H1 (cell line): Measurements from ENCODE around the gene OASL. TPM values are rescaled to one million over a fixed set of nuclear protein-coding genes. Genes with fewer than 3 reads are reported as not detected.

Source experiments
- CTCF ChIA-PET: fragments of 300-600 bp; sonication (Branson Sonifier 250); formaldehyde crosslinking; loops from one replicate; lab custom pipeline; 2021; ENCODE audit not compliant: partially characterized antibody; lab: Charles Lee
- POLR2A ChIA-PET: fragments of 300-600 bp; sonication (Branson Sonifier 250); formaldehyde crosslinking; loops from one replicate; lab custom pipeline; 2021; ENCODE audit warnings: inconsistent platforms; ENCODE audit not compliant: partially characterized antibody; lab: Charles Lee
- DNase-seq, 2 experiments: peaks; one replicate each; pipeline versions ENCODE4 v3.0.0 to v3.0.0-alpha.2; 2010 to 2022; ENCODE audit warnings: low spot score in 2 of 2, low read depth in 1 of 2, mixed read lengths in 1 of 2
- FAIRE-seq: peaks from 2 replicates; lab custom pipeline; 2011; peaks lifted over from hg19 to GRCh38; lab: Jason Lieb, UNC
- H2AFZ ChIP-seq: 2 replicates; pipeline ENCODE4 v1.8.1; 2012; ENCODE audit warnings: low read length, inconsistent platforms
- H2AK5ac ChIP-seq: 2 replicates; pipeline ENCODE4 v1.6.1; 2013; ENCODE audit warnings: low read depth, low read length
- H2BK120ac ChIP-seq: replicated peaks from 2 replicates; pipeline ENCODE3; 2013; ENCODE audit warnings: low read depth, low read length, inconsistent platforms
- H2BK12ac ChIP-seq: 2 replicates; pipeline ENCODE4 v1.6.1; 2013; ENCODE audit warnings: low read depth, low read length
- H2BK15ac ChIP-seq: 2 replicates; pipeline ENCODE4 v1.6.1; 2013; ENCODE audit warnings: low read length
- H2BK20ac ChIP-seq: 2 replicates; pipeline ENCODE4 v1.6.1; 2013; ENCODE audit warnings: low read length
- H2BK5ac ChIP-seq: 2 replicates; pipeline ENCODE4 v1.6.1; 2013; ENCODE audit warnings: low read depth, low read length
- H3K14ac ChIP-seq: 2 replicates; pipeline ENCODE4 v1.6.1; 2013; ENCODE audit warnings: inconsistent platforms; ENCODE audit not compliant: insufficient read length
- H3K18ac ChIP-seq: 2 replicates; pipeline ENCODE4 v1.6.1; 2013; ENCODE audit warnings: low read length; ENCODE audit errors: extremely low read depth
- H3K23ac ChIP-seq: 2 replicates; pipeline ENCODE4 v1.6.1; 2013; ENCODE audit warnings: inconsistent platforms; ENCODE audit not compliant: insufficient read length
- H3K23me2 ChIP-seq: 2 replicates; pipeline ENCODE4 v1.6.1; 2013; ENCODE audit warnings: low read depth, low read length
- H3K27ac ChIP-seq: 2 replicates; pipeline ENCODE4 v1.6.1; 2011; ENCODE audit warnings: low read depth, low read length, inconsistent platforms
- H3K27me3 ChIP-seq, 4 experiments: replicated peaks in 1 of 4; 1 replicate in 1 of 4; 2 replicates in 3 of 4; pipeline versions ENCODE4 v1.6.1 to v1.8.1; 2011 to 2013; ENCODE audit warnings: low read length in 3 of 4, mild to moderate bottlenecking in 3 of 4, inconsistent platforms in 2 of 4, mixed read lengths in 2 of 4, moderate library complexity in 1 of 4; ENCODE audit not compliant: control insufficient read depth in 3 of 4, insufficient read depth in 3 of 4; ENCODE audit errors: extremely low read depth in 1 of 4
- H3K36me3 ChIP-seq, 4 experiments: 2 replicates each; pipeline versions ENCODE4 v1.6.1 to v1.8.1; 2011 to 2013; ENCODE audit warnings: mild to moderate bottlenecking in 4 of 4, low read length in 3 of 4, moderate library complexity in 2 of 4, control low read depth in 1 of 4, inconsistent platforms in 1 of 4; ENCODE audit not compliant: insufficient read depth in 4 of 4, control insufficient read depth in 2 of 4
- H3K4ac ChIP-seq: replicated peaks from 2 replicates; pipeline ENCODE3; 2013; ENCODE audit warnings: low read length, low read depth, mixed read lengths, inconsistent platforms; ENCODE audit not compliant: insufficient read length
- H3K4me1 ChIP-seq, 4 experiments: replicated peaks in 1 of 4; 1 replicate in 1 of 4; 2 replicates in 3 of 4; pipeline versions ENCODE4 v1.6.1 to v1.8.1; 2011 to 2013; ENCODE audit warnings: low read length in 3 of 4, inconsistent platforms in 2 of 4, mixed read lengths in 1 of 4; ENCODE audit not compliant: insufficient read depth in 4 of 4, control insufficient read depth in 3 of 4
- H3K4me2 ChIP-seq, 2 experiments: 2 replicates each; pipeline versions ENCODE4 v1.6.1 to v1.8.1; 2011 to 2013; ENCODE audit warnings: low read depth in 2 of 2, low read length in 2 of 2, control low read depth in 1 of 2, inconsistent platforms in 1 of 2, mild to moderate bottlenecking in 1 of 2; ENCODE audit not compliant: insufficient read depth in 1 of 2
- H3K4me3 ChIP-seq, 4 experiments: fragments of 200-600, 300-600 bp in 1 of 4; sonication (generic), shearing (Covaris generic), sonication (Bioruptor Twin) in 1 of 4; 2 replicates each; pipeline versions ENCODE4 v1.5.1 to v1.8.1; 2011 to 2016; ENCODE audit warnings: low read length in 4 of 4, low read depth in 3 of 4, control low read depth in 2 of 4, inconsistent platforms in 2 of 4, mild to moderate bottlenecking in 2 of 4, mixed read lengths in 1 of 4, moderate library complexity in 1 of 4; ENCODE audit not compliant: insufficient read depth in 2 of 4; ENCODE audit errors: extremely low read depth in 1 of 4
- H3K56ac ChIP-seq: replicated peaks from 2 replicates; pipeline ENCODE3; 2013; ENCODE audit warnings: low read depth, mild to moderate bottlenecking, mixed read lengths, low read length, inconsistent platforms; ENCODE audit not compliant: insufficient read length
- H3K79me1 ChIP-seq: 2 replicates; pipeline ENCODE4 v1.6.1; 2013; ENCODE audit warnings: low read depth, low read length, control low read depth
- H3K79me2 ChIP-seq, 2 experiments: 2 replicates each; pipeline versions ENCODE4 v1.6.1 to v1.8.1; 2012 to 2013; ENCODE audit warnings: low read length in 2 of 2, mild to moderate bottlenecking in 2 of 2, inconsistent platforms in 1 of 2; ENCODE audit not compliant: insufficient read depth in 2 of 2, control insufficient read depth in 1 of 2
- H3K9ac ChIP-seq, 4 experiments: replicated peaks in 1 of 4; 1 replicate in 1 of 4; 2 replicates in 3 of 4; pipeline versions ENCODE4 v1.6.1 to v1.8.1; 2011 to 2013; ENCODE audit warnings: low read depth in 3 of 4, low read length in 3 of 4, control low read depth in 2 of 4, mild to moderate bottlenecking in 2 of 4, moderate library complexity in 2 of 4, inconsistent platforms in 1 of 4; ENCODE audit errors: extremely low read depth in 1 of 4
- H3K9me3 ChIP-seq, 2 experiments: 2 replicates each; pipeline versions ENCODE4 v1.6.1 to v1.8.1; 2012 to 2013; ENCODE audit warnings: mild to moderate bottlenecking in 2 of 2, moderate library complexity in 2 of 2, control low read depth in 1 of 2, inconsistent platforms in 1 of 2, low read depth in 1 of 2, low read length in 1 of 2, mixed read lengths in 1 of 2; ENCODE audit not compliant: insufficient read depth in 2 of 2
- H4K20me1 ChIP-seq, 2 experiments: replicated peaks in 1 of 2; 2 replicates each; pipeline versions ENCODE3 to v1.8.1; 2011 to 2013; ENCODE audit warnings: inconsistent platforms in 2 of 2, low read length in 2 of 2, mild to moderate bottlenecking in 1 of 2; ENCODE audit not compliant: insufficient read depth in 2 of 2, control insufficient read depth in 1 of 2
- H4K5ac ChIP-seq: 2 replicates; pipeline ENCODE4 v1.6.1; 2013; ENCODE audit warnings: low read length, low read depth, mixed read lengths, inconsistent platforms; ENCODE audit not compliant: insufficient read length
- H4K8ac ChIP-seq: 2 replicates; pipeline ENCODE4 v1.8.0; 2013; ENCODE audit warnings: mild to moderate bottlenecking, moderate library complexity, low read length, inconsistent platforms; ENCODE audit not compliant: insufficient read depth; ENCODE audit errors: extremely low read depth
- H4K91ac ChIP-seq: replicated peaks from 2 replicates; pipeline ENCODE3; 2013; ENCODE audit warnings: low read length, mixed read lengths, inconsistent platforms; ENCODE audit not compliant: insufficient read length
- CTCF ChIP-seq, 3 experiments: IDR thresholded peaks; 1 replicate in 2 of 3; 2 replicates in 1 of 3; pipeline versions ENCODE4 v1.5.1 to v1.6.1; 2011; ENCODE audit warnings: low read length in 3 of 3, mild to moderate bottlenecking in 3 of 3, inconsistent platforms in 2 of 3, low read depth in 1 of 3, moderate library complexity in 1 of 3; ENCODE audit not compliant: insufficient read depth in 1 of 3; ENCODE audit errors: control extremely low read depth in 1 of 3
- NRF1 ChIP-seq: IDR thresholded peaks from 2 replicates; pipeline ENCODE4 v1.6.1; 2011; ENCODE audit warnings: mild to moderate bottlenecking, low read depth, low read length, improper control_type of control experiment
- RAD21 ChIP-seq, 2 experiments: IDR thresholded peaks in 1 of 2; conservative IDR thresholded peaks in 1 of 2; 2 replicates each; pipeline ENCODE4 v1.6.1; 2011; ENCODE audit warnings: low read depth in 2 of 2, low read length in 2 of 2, improper control_type of control experiment in 1 of 2, inconsistent platforms in 1 of 2, mild to moderate bottlenecking in 1 of 2, moderate library complexity in 1 of 2
- WGBS, 2 experiments: shearing (Covaris generic) in 1 of 2; methylation state at CpG; one replicate each; pipeline versions ENCODE4 v1.1.6 to v1.1.7; 2013 to 2015; ENCODE audit warnings: low lambda C conversion rate in 2 of 2, mixed read lengths in 2 of 2, inconsistent platforms in 1 of 2, low coverage in 1 of 2, missing lambda C conversion rate in 1 of 2; ENCODE audit not compliant: insufficient replicate concordance in 2 of 2, insufficient coverage in 1 of 2, insufficient read length in 1 of 2; ENCODE audit errors: extremely low coverage in 1 of 2, missing lambda C conversion rate in 1 of 2; 5-methylcytosine and 5-hydroxymethylcytosine counted together
- polyA plus RNA-seq, 7 experiments: library from polyadenylated mRNA; depleted of rRNA in 3 of 7; stranded (reverse) in 5 of 7; unstranded in 2 of 7; fragments of >200 nt in 5 of 7; fragments of 200-250 nt in 2 of 7; gene quantifications; 1 replicate in 5 of 7; 2 replicates in 1 of 7; 4 replicates in 1 of 7; pipeline versions ENCODE4 v1.2.1 to v1.2.3, GENCODE V29; 2011 to 2013; ENCODE audit warnings: missing spikeins in 2 of 7, mixed read lengths in 2 of 7
- total RNA-seq: library from RNA; stranded (reverse); fragmentation: NEBNext Ultra II Directional; extraction: Animal tissue kit (Norgen Biotek cat#: 25700); gene quantifications from 2 replicates; pipeline ENCODE4 v1.2.1, GENCODE V29; 2021

OASL gene
- total and polyA plus RNA-seq, 2 of the 8 experiments (the other 6 are each of a cell fraction or from before 2014, with no cell fraction given) = not detected

- ChIA-PET POLR2A (interaction anchor here (1.1 kb wide), 1 partner anchor 100 kb away, joined by 4 read pairs; the partner anchor contains the start of gene SPPL3), CTCF (interaction anchor here (0.8 to 5.7 kb wide), 26 partner anchors 9 to 337 kb away, joined by 3 to 40 read pairs (median 6); partner anchors contain the start of genes C12orf43 and HNF1A)
- peaks cover 2 to 5% (median 3%) of the 10 kb centered on the region in 4 experiments; a peak in 6 of 7 replicates for H3K4me1 ChIP-seq
- no peak for TF ChIP-seq NRF1
- peak; percentile 53 to 60 for TF ChIP-seq RAD21 (IDR thresholded peaks at IDR 0.05 in 1 of 2, conservative IDR thresholded peaks at IDR 0.05 in 1 of 2; ENCODE audit: low read depth in 2 of 2, low read length in 2 of 2)
- TF ChIP-seq CTCF (IDR thresholded peaks at IDR 0.05; ENCODE audit: control extremely low read depth in 1 of 3, insufficient read depth in 1 of 3, low read depth in 1 of 3, low read length in 3 of 3) = peak; percentile 53 to 95 (median 61)
- no peak overlapping the region for H2BK15ac ChIP-seq
- H2BK12ac ChIP-seq = no peak overlapping the region
- H2AFZ ChIP-seq = no peak overlapping the region
- peaks cover 2% of the 10 kb centered on the region; the same call in 1 of the 2 replicates for H3K23me2 ChIP-seq
- H3K4me3 ChIP-seq = no peak overlapping the region
- no peak overlapping the region for H3K9ac ChIP-seq
- no peak overlapping the region for H2BK20ac ChIP-seq
- no peaks in the 10 kb centered on the region for H3K9me3 ChIP-seq
- peaks cover 0 to 2% of the 10 kb centered on the region in 2 experiments for H4K20me1 ChIP-seq
- peak in 1 of 2 experiments; percentile 69 for DNase-seq
- WGBS, 2 experiments = 83% methylated on average over 4 of the region's 4 CpGs; no CpG with 5 or more reads in 1 of the 2 experiments
- no peak overlapping the region for H3K4me2 ChIP-seq
- H3K56ac ChIP-seq = no peak overlapping the region
- H4K91ac ChIP-seq = no peak overlapping the region
- no peak overlapping the region for H3K14ac ChIP-seq
- H3K79me2 ChIP-seq = no peaks in the 10 kb centered on the region
- no peak overlapping the region for H2BK5ac ChIP-seq
- H2AK5ac ChIP-seq = no peak overlapping the region
- no peak overlapping the region for H3K18ac ChIP-seq
- H3K36me3 ChIP-seq = peaks cover 11 to 31% (median 20%) of the 10 kb centered on the region in 4 experiments
- no peak overlapping the region for H3K4ac ChIP-seq
- H3K79me1 ChIP-seq = no peaks in the 10 kb centered on the region
- H2BK120ac ChIP-seq = no peak overlapping the region
- no peaks in the 10 kb centered on the region for H3K27me3 ChIP-seq
- no peak overlapping the region for H3K27ac ChIP-seq
- no peak overlapping the region for H3K23ac ChIP-seq
- no peak overlapping the region for H4K5ac ChIP-seq
- no peak overlapping the region for H4K8ac ChIP-seq
- FAIRE-seq = no peak
Observed at GRCh38 chr12:121003650-121004049, 35.4 kb downstream of the OASL start.
